ENCODE measurements around the gene CWF19L1. TPM values are rescaled to one million over a fixed set of nuclear protein-coding genes. Genes with fewer than 3 reads are reported as not detected.
A peak's percentile ranks its signal among the peaks of the same experiment; 100 is the strongest.

CWF19L1 gene
- total RNA-seq (10 to 100 TPM; 10.2 to 15.7 TPM), polyA plus RNA-seq (1 to 10 TPM; 5.3 to 5.9 TPM)

DNA sequence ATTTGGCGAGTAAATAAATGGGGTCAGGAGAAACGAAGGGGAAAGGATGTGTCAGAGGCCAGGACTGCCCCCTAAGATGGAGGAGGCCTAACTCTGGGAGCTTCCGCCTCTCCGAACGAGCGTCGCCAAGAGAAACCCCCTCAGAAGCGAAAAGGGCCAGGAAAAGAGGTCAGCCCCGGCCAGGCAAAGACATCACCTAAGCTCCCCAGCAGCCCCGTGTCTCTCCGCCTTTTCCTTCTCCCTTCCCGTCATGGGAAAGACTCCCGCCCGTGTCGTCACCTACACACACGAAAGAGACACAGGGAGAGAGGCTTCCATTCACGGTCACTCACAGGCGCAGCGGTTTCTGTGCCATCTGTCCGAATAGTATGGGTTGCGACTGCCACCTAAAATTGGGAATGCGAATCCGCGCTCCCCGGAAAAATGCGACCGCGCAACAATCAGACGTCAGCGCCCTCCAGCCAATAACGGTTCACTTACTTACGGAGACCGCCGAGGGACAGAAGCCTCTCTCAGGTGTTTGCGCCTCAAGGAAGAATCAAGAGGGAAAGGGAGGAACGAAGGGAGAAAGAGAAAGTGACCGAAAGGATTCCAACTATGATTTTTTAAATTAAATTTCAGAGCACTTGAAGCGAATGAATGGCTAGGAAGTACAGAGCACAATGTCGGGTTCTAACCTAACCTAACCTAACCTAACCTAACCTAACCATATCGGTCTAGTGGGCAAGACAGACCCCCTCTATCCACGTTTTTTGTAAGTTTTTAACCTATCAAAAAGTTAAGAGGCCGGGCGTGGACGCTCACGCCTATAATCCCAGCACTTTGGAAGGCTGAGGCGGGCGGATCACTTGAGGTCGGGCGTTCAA lies at the start of gene CWF19L1:
Gene CWF19L1, minus strand, starts transcription at position 400 of the 866 bp plus-strand sequence. Its CDS starts 45 bp downstream, at position 355.
- H3K9me3 ChIP-seq (ENCODE audit: control insufficient read depth in 4 of 4, low read length in 3 of 4) = no peaks in the 10 kb centered on the region
- no peaks in the 10 kb centered on the region for H3K27me3 ChIP-seq (ENCODE audit: control insufficient read depth in 4 of 4, insufficient read depth in 4 of 4, low read length in 3 of 4)
- TF ChIP-seq GABPA (IDR thresholded peaks at IDR 0.05 in 1 of 2, conservative IDR thresholded peaks at IDR 0.05 in 1 of 2) (peak in 1 of 2 donors; percentile 79), EGR1 (IDR thresholded peaks at IDR 0.05; ENCODE audit: low read depth in 2 of 2) (peak in 1 of 2 donors; percentile 29), HNF4G (IDR thresholded peaks at IDR 0.05) (no peak), TAF1 (conservative IDR thresholded peaks at IDR 0.05) (peak; percentile 77), YY1 (IDR thresholded peaks at IDR 0.05) (peak; percentile 90), SP1 (IDR thresholded peaks at IDR 0.05) (peak; percentile 74), ATF3 (IDR thresholded peaks at IDR 0.05) (no peak), FOXA1 (IDR thresholded peaks at IDR 0.05) (no peak), MAX (IDR thresholded peaks at IDR 0.05) (peak; percentile 66), RXRA (IDR thresholded peaks at IDR 0.05) (peak; percentile 52 to 62), ZBTB33 (IDR thresholded peaks at IDR 0.05) (peak; percentile 97), CTCF (IDR thresholded peaks at IDR 0.05; ENCODE audit: low read depth, low read length, missing input control) (no peak), JUND (IDR thresholded peaks at IDR 0.05) (peak; percentile 21 to 61), NR2F2 (IDR thresholded peaks at IDR 0.05) (peak; percentile 2), RAD21 (IDR thresholded peaks at IDR 0.05) (peak in 1 of 2 donors; percentile 30), HNF4A (conservative IDR thresholded peaks at IDR 0.05) (peak; percentile 20 to 25), FOXA2 (IDR thresholded peaks at IDR 0.05) (peak; percentile 14)
- TF ChIP-seq, protein P1, sequence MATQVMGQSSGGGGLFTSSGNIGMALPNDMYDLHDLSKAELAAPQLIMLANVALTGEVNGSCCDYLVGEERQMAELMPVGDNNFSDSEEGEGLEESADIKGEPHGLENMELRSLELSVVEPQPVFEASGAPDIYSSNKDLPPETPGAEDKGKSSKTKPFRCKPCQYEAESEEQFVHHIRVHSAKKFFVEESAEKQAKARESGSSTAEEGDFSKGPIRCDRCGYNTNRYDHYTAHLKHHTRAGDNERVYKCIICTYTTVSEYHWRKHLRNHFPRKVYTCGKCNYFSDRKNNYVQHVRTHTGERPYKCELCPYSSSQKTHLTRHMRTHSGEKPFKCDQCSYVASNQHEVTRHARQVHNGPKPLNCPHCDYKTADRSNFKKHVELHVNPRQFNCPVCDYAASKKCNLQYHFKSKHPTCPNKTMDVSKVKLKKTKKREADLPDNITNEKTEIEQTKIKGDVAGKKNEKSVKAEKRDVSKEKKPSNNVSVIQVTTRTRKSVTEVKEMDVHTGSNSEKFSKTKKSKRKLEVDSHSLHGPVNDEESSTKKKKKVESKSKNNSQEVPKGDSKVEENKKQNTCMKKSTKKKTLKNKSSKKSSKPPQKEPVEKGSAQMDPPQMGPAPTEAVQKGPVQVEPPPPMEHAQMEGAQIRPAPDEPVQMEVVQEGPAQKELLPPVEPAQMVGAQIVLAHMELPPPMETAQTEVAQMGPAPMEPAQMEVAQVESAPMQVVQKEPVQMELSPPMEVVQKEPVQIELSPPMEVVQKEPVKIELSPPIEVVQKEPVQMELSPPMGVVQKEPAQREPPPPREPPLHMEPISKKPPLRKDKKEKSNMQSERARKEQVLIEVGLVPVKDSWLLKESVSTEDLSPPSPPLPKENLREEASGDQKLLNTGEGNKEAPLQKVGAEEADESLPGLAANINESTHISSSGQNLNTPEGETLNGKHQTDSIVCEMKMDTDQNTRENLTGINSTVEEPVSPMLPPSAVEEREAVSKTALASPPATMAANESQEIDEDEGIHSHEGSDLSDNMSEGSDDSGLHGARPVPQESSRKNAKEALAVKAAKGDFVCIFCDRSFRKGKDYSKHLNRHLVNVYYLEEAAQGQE (IDR thresholded peaks at IDR 0.05) = peak; percentile 33
- peak within 1 kb of the TSS; percentile 92 to 96 (median 94) for H3K4me3 ChIP-seq (ENCODE audit: low read depth in 1 of 3, low read length in 3 of 3)
- H3K9ac ChIP-seq (ENCODE audit: low read depth in 1 of 2, low read length in 2 of 2) = peak within 1 kb of the TSS; percentile 73 to 80
- WGBS = 2% methylated on average over 49 of the region's 49 CpGs
- H3K36me3 ChIP-seq (ENCODE audit: control insufficient read depth in 4 of 4, insufficient read depth in 3 of 4, low read depth in 1 of 4, low read length in 3 of 4) = no peaks in the 10 kb centered on the region
- peak; percentile 90 for DNase-seq (ENCODE audit: low spot score)
- peaks cover 4 to 14% (median 12%) of the 10 kb centered on the region in 4 donors for H3K4me1 ChIP-seq (ENCODE audit: control insufficient read depth in 4 of 4, insufficient read depth in 4 of 4, low read length in 3 of 4)
- peak within 1 kb of the TSS; percentile 45 to 52 for H3K27ac ChIP-seq (ENCODE audit: low read depth in 1 of 2, low read length in 2 of 2)
